ENCODE data around the gene RNF169. TPM values are rescaled to one million over a fixed set of nuclear protein-coding genes. Genes with fewer than 3 reads are reported as not detected.

Gene RNF169
- total RNA-seq, 2 donors from 2014 or later = 20.9 to 21.2 TPM

DNA sequence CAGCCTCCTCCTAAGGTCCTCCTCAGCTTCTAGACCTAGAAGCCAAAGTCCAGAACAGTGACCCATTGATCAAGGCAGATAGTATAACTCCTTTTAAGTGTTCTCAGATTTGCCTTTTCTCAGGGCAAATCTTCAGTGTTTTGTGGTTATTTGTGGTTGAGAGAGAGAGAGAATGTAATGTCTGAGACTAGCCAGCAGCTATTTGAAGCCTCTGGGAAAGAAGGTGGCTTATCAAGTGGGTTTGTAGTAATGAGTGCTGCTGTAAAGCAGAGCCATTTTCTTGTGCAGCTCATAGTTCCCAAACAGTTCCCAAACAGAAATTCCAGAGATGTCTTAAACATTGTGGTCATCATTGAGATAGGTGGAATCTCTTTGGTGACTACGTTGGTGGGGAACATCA is 89.5 kb downstream of the RNF169 start:
- peaks cover 30% of the 10 kb centered on the region for H3K36me3 Mint-ChIP-seq
- no peak overlapping the region for H3K4me3 Mint-ChIP-seq
- H3K9me3 Mint-ChIP-seq = no peaks in the 10 kb centered on the region
- H3K4me1 Mint-ChIP-seq (ENCODE audit: low read depth in 2 of 2) = peaks cover 12 to 22% of the 10 kb centered on the region in 2 donors
- H3K27ac Mint-ChIP-seq = no peak overlapping the region
- H3K27me3 Mint-ChIP-seq = no peaks in the 10 kb centered on the region
- no peak for DNase-seq (ENCODE audit: low spot score)
- ATAC-seq = no peak

DNA sequence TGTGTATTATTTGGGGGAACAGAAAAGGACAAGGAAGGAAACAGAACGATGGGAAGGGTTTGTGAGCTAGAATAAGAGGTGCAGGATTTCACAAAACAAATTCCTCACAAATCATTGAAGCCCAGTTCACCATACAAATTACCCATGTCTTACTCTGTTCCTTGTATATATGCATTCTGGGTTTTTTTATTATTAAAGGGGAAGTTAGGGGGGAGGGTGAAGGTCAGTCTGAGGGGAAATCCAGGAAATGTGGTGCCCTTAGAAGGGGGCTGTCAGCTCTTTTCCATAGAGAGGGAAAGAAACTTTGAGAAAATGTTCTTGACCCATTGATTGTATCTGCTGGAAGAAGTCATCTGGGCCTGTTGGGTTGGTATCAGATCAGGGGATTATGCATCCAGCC is 90.8 kb downstream of the RNF169 start:
- H3K27me3 Mint-ChIP-seq = no peaks in the 10 kb centered on the region
- ATAC-seq (no peak), DNase-seq (ENCODE audit: low spot score) (no peak)
- no peak overlapping the region for H3K4me3 Mint-ChIP-seq
- peaks cover 12 to 20% of the 10 kb centered on the region in 2 donors for H3K4me1 Mint-ChIP-seq (ENCODE audit: low read depth in 2 of 2)
- peaks cover 29% of the 10 kb centered on the region for H3K36me3 Mint-ChIP-seq
- no peak overlapping the region for H3K27ac Mint-ChIP-seq
- no peaks in the 10 kb centered on the region for H3K9me3 Mint-ChIP-seq

DNA sequence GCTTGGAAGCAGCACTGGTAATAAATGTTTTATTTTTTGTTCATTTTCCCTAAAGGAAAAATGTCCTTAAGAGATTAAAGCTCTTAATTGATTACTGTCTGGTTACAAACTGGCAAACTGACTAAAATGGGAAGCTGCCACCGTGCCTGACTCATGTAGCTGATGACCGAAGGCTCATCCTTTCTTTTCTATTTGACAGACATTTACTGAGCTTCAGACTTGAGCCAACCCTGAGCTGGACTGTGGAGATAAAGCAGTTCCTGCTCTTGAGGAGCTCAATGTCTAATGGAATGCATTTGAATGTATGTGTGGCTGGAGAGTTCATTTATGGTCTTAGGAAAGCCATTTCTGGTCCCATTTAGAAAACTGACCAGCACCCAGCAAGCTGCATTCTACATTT is 91.3 kb downstream of the RNF169 start:
- Mint-ChIP-seq H3K36me3 (peaks cover 25% of the 10 kb centered on the region), H3K27ac (no peak overlapping the region), H3K4me3 (no peak overlapping the region), H3K27me3 (no peaks in the 10 kb centered on the region), H3K4me1 (ENCODE audit: low read depth in 2 of 2) (peaks cover 12 to 20% of the 10 kb centered on the region in 2 donors), H3K9me3 (no peaks in the 10 kb centered on the region)
- DNase-seq (ENCODE audit: low spot score) (no peak), ATAC-seq (no peak)

DNA sequence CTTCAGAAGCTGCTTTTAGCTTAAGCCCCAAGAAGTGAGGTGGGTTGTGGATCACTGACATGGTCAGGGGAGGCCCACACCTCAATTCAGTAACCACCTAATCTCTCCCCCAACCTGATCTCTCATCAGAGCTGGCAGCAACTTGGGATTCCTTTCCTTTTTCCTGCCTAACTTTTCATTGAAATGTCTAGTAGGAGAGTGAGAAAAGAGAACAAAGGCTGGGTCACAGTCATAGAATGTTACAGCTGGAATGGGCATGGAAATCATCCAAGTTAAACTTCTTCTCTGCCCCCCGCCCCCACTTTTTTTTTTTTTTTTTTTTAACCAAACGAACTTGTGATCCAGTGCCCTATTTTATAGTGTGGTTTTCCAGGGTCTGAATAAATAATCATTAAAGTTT is 91.8 kb downstream of the RNF169 start:
- H3K4me3 Mint-ChIP-seq = no peak overlapping the region
- H3K36me3 Mint-ChIP-seq = peaks cover 25% of the 10 kb centered on the region
- H3K27me3 Mint-ChIP-seq = no peaks in the 10 kb centered on the region
- no peak overlapping the region for H3K27ac Mint-ChIP-seq
- H3K4me1 Mint-ChIP-seq (ENCODE audit: low read depth in 2 of 2) = peaks cover 15 to 23% of the 10 kb centered on the region in 2 donors
- no peaks in the 10 kb centered on the region for H3K9me3 Mint-ChIP-seq
- no peak for ATAC-seq
- DNase-seq (ENCODE audit: low spot score) = no peak

DNA sequence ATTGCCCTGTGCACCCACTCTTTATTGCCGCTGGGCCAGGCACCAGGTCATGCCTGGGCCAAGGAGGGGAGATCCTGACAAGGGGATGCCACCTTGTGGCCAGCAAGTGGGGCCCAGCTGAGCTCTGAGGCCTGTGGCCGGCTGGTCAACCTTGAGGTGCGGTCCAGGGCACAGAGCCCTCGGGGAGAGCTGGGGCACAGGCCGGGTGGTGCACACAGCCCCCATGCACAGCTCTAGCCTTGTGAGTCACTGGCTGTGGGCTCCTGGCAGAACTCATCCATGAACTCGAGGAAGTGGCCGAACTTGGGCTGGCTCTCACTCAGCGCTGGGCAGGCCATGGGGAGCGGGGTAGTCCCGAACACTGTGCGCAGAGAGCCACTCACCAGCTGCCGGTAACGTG is 94.3 kb downstream of the RNF169 start:
- Mint-ChIP-seq H3K4me1 (ENCODE audit: low read depth in 2 of 2) (peaks cover 29 to 32% of the 10 kb centered on the region in 2 donors), H3K27ac (no peak overlapping the region), H3K4me3 (no peak overlapping the region), H3K27me3 (no peaks in the 10 kb centered on the region), H3K36me3 (peaks cover 15% of the 10 kb centered on the region), H3K9me3 (no peaks in the 10 kb centered on the region)
- DNase-seq (ENCODE audit: low spot score) (no peak), ATAC-seq (peak; percentile 24 to 38)

DNA sequence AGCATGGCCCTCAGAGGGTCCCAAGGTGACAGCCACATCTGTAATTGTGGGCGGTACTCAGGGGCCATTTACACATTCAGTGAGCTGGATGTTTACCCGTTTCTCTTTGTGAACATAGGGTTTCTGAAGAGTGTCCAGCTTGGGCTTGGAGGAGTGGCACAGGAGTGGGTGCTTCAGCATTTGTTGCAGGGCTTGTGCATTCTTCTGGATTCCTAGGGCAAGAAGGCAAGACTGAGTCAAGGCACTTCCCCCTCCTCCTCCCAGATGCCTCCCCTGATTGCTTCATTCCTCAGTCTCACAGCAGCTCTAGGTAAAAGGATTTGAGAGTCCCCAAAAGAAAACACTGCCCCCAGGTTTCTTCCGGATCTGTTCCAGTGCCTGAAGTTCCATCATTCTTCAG is 95.4 kb downstream of the RNF169 start:
- H3K27me3 Mint-ChIP-seq = no peaks in the 10 kb centered on the region
- H3K4me3 Mint-ChIP-seq = no peak overlapping the region
- ATAC-seq (no peak), DNase-seq (ENCODE audit: low spot score) (no peak)
- no peaks in the 10 kb centered on the region for H3K9me3 Mint-ChIP-seq
- H3K4me1 Mint-ChIP-seq (ENCODE audit: low read depth in 2 of 2) = peaks cover 24 to 30% of the 10 kb centered on the region in 2 donors
- peaks cover 15% of the 10 kb centered on the region for H3K36me3 Mint-ChIP-seq
- no peak overlapping the region for H3K27ac Mint-ChIP-seq

DNA sequence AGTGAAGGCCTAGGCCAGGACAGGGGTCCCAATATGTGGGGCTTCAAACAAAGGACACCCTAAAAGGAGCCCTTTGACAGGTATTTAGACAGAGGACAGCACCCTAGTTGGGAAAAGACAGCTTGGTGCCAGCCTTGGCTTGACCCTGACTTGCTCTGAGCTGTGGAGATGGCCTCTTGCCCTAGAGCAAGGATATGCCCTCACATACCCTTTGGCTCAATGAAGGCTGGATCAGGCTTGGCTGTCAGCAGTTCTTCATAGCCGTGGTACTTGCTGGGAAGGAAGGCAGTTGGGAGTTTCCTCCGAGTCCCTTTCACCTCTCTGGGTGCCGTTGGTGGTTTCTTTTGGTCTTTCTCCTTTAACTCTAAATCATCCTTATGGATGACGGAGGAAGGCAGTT is 96.2 kb downstream of the RNF169 start:
- Mint-ChIP-seq H3K4me3 (no peak overlapping the region), H3K4me1 (ENCODE audit: low read depth in 2 of 2) (peaks cover 24 to 27% of the 10 kb centered on the region in 2 donors), H3K9me3 (no peaks in the 10 kb centered on the region), H3K27ac (no peak overlapping the region), H3K27me3 (no peaks in the 10 kb centered on the region), H3K36me3 (peaks cover 15% of the 10 kb centered on the region)
- DNase-seq (ENCODE audit: low spot score) (no peak), ATAC-seq (no peak)

DNA sequence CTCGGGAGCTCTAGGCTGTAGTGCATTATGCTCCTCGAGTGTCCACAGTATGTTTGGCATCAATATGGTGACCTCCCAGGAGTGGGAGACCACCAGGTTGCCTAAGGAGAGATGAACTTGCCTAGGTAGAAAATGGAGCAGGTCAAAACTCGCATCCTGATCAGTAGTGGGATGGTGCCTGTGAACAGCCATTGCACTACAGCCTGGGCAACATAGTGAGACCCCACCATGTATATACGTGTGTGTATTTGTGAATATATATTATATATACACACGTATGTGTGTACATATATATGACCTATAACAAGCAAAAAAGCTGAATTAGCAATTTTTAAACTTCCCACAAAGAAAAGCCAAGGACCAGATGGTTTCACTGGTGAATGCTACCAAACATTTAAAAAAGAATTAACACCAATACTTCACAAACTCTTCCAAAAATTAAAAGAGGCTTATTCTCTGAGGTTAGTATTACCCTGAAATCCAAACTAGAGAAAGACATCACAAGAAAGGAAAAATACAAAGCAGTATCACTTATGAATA is 97.4 kb downstream of the RNF169 start:
- no peaks in the 10 kb centered on the region for H3K27me3 Mint-ChIP-seq
- no peak for ATAC-seq
- peaks cover 23 to 24% of the 10 kb centered on the region in 2 donors for H3K4me1 Mint-ChIP-seq (ENCODE audit: low read depth in 2 of 2)
- DNase-seq (ENCODE audit: low spot score) = no peak
- no peak overlapping the region for H3K27ac Mint-ChIP-seq
- H3K4me3 Mint-ChIP-seq = no peak overlapping the region
- peaks cover 12% of the 10 kb centered on the region for H3K36me3 Mint-ChIP-seq
- H3K9me3 Mint-ChIP-seq = no peaks in the 10 kb centered on the region

DNA sequence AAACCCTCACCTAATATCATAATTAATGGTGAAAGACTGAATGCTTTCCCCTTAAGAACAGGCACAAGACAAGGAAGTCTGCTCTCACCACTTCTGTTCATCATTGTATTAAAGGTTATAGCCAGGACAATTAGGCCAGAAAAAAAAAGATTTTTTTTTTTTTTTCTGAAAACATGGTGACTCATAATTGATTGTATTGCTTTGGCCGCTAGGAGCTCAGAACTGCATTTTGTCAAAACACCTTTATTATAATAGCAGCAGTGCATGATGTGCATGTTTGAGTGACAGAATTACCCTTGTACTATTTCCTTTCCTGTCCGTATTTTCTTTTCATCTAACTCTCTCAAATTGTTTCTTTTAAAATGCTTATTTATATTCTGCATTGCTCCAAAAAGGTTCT is 98.1 kb downstream of the RNF169 start:
- Mint-ChIP-seq H3K9me3 (no peaks in the 10 kb centered on the region), H3K36me3 (peaks cover 12% of the 10 kb centered on the region), H3K27ac (no peak overlapping the region), H3K27me3 (no peaks in the 10 kb centered on the region), H3K4me3 (no peak overlapping the region), H3K4me1 (ENCODE audit: low read depth in 2 of 2) (peaks cover 23 to 24% of the 10 kb centered on the region in 2 donors)
- DNase-seq (ENCODE audit: low spot score) (no peak), ATAC-seq (no peak)

DNA sequence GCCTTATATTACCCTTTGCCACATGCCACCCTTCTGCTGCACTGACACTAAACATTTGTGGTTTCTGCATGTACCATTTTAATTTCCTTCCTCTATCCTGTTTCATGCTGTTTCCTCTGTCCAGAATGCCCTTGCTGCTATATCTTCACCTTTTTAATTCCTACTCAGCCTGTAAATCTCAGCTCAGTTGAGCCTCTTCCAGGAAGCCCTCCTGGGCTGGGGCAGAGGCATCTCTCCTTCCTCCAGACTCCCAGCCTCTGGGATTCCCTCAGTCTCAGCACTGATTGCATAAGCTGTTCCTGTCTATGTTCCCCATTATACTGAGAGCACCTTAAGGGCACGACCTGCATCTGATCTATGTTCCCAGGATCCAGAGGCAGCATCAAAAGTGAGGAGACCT is 98.7 kb downstream of the RNF169 start:
- DNase-seq (ENCODE audit: low spot score) = no peak
- peaks cover 8% of the 10 kb centered on the region for H3K36me3 Mint-ChIP-seq
- peaks cover 24 to 25% of the 10 kb centered on the region in 2 donors for H3K4me1 Mint-ChIP-seq (ENCODE audit: low read depth in 2 of 2)
- H3K9me3 Mint-ChIP-seq = no peaks in the 10 kb centered on the region
- peak overlapping the region; percentile 13 for H3K4me3 Mint-ChIP-seq
- ATAC-seq = no peak
- H3K27me3 Mint-ChIP-seq = no peaks in the 10 kb centered on the region
- H3K27ac Mint-ChIP-seq = no peak overlapping the region

DNA sequence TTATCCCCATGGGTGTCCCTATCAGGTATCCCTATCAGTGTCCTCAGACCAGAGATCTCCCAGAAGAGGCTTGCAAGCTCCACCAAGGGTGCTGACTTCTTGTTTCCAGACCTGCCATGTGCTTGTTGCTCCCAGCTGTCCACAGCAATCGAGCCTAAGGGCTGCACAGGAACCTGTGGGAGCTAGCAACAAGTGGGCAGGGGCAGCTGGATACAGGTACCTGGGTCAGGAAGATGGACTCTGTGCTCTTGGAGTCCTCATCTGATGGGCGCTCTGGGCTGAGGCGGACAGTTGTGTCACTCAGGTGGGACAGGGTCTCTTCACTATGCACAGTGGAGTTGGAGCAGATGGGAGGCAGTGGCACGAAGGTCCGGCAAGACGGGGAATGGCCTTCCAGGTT is 99.2 kb downstream of the RNF169 start:
- no peaks in the 10 kb centered on the region for H3K27me3 Mint-ChIP-seq
- no peak overlapping the region for H3K4me3 Mint-ChIP-seq
- H3K36me3 Mint-ChIP-seq = peaks cover 6% of the 10 kb centered on the region
- ATAC-seq = no peak
- H3K4me1 Mint-ChIP-seq (ENCODE audit: low read depth in 2 of 2) = peaks cover 24 to 25% of the 10 kb centered on the region in 2 donors
- DNase-seq (ENCODE audit: low spot score) = no peak
- no peaks in the 10 kb centered on the region for H3K9me3 Mint-ChIP-seq
- no peak overlapping the region for H3K27ac Mint-ChIP-seq

DNA sequence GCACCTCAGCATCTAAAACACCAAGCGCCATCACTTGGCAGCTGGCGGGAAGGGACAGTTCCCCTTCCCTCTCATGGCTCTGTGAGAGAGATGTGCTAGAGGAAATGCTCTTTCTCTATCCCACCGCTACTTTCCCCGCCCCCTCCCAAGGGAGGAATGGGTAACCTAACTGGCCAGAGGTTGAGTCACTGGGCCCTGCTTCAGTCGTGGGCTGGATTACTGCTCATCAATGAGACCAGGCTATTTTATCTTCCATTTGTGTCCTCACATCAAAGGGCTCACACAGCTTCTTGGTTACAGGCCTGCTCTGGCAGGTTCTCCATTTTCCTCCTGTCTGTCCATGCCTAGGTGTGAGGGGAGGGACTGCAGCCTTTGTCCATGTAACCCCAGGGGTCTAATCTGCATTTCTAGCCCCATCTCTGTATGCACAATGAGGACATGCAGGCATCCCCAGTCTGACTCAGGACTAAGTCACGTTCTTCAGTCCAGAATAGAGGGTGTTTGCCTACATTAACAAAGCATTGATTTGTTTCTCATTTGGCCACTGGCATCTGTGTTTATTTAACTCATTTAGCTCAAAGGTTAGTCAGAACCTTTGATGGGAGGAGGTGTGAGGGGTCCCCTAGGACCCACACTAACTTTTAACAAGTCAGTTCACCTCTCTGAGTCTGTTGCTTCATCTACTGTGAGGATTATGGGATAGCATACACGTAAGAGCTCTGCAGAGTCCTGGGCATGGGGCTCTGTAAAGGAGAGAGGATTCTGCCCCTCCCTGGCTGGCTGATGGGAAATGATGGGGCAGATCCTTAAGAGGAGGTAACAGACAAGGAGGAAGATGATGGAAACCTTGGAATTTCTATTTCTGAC is 101.1 kb downstream of the RNF169 start:
- Mint-ChIP-seq H3K27me3 (no peaks in the 10 kb centered on the region), H3K4me3 (no peak overlapping the region), H3K36me3 (peaks cover 6% of the 10 kb centered on the region), H3K27ac (no peak overlapping the region), H3K4me1 (ENCODE audit: low read depth in 2 of 2) (peaks cover 23 to 24% of the 10 kb centered on the region in 2 donors), H3K9me3 (no peaks in the 10 kb centered on the region)
- no peak for ATAC-seq
- DNase-seq (ENCODE audit: low spot score) = no peak

DNA sequence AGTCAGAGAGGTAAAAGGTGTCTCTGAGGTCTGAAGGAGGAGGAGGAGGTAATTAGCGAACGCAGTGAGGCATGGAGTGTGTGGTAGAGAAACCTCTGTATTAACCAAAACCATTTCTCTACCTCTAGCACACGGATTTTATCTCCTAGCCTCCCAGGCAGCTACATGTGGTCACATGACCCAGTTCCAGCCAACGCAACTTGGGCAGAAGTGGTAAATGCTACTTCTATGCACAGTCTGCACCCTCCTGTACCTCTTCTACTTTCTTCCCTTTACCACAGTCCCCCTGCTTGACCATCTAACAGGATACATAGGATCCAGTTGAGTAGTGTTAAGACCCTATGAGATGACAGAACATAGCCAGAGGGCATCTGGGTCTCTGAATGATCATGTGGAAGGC is 104.6 kb downstream of the RNF169 start:
- Mint-ChIP-seq H3K36me3 (peaks cover 8% of the 10 kb centered on the region), H3K27ac (no peak overlapping the region), H3K27me3 (no peaks in the 10 kb centered on the region), H3K9me3 (no peaks in the 10 kb centered on the region), H3K4me3 (no peak overlapping the region), H3K4me1 (ENCODE audit: low read depth in 2 of 2) (peaks cover 0 to 3% of the 10 kb centered on the region in 2 donors)
- ATAC-seq (no peak), DNase-seq (ENCODE audit: low spot score) (no peak)

DNA sequence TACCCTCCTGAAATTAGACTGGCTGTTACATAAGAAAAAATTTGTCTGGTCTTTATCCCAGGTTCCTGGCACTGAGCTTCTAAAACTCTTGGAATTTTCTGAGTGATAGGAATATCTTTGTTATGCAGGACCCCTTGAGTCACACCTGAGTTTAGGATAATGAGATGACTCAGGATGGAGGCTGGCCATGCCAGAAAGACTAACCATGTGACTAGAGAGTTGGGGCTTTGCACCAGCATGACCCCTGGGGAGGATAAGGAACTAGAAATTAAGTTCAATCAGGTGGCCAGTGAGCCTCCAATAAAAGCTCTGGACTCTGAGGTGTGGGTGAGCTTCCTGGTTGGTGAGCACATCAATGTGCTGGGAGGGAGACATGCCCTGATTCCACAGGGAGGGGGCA is 112.1 kb downstream of the RNF169 start:
- Mint-ChIP-seq H3K4me3 (no peak overlapping the region), H3K36me3 (peaks cover 43% of the 10 kb centered on the region), H3K27me3 (no peaks in the 10 kb centered on the region), H3K4me1 (ENCODE audit: low read depth in 2 of 2) (no peaks in the 10 kb centered on the region), H3K27ac (no peak overlapping the region), H3K9me3 (no peaks in the 10 kb centered on the region)
- DNase-seq (ENCODE audit: low spot score) (no peak), ATAC-seq (no peak)

Data from natural killer cell treated with Interleukin-12 subunit alpha and Interleukin-12 subunit beta and Interleukin-15 and Interleukin-18, amount 100 ng/mL, for 72 hours (primary cell).